ENCODE measurements around the gene RNF150. TPM values are rescaled to one million over a fixed set of nuclear protein-coding genes. Genes with fewer than 3 reads are reported as not detected.
A peak's percentile ranks its signal among the peaks of the same experiment; 100 is the strongest.

Gene RNF150
- total RNA-seq, 4 donors from 2014 or later = 33.1 to 53.3 (median 43.6) TPM

DNA sequence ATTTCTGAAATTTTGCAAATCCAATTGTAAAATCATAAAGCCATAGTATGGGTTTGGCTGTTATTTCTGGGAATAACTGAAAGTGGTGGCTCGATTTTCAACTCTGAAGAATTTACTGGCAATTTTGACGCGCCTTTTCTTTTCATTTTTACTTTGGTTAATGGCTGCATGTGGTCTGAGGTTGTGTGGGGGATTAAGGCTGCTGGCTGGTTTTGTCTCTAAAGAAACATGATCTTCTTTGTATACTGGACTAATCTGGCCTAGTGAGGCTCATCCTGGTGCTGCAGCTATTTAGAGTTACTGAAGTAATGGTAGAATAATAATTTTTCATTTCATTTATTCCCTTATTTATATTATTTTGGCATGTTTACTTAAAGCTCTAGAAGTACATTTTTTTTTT is 164.0 kb downstream of the RNF150 start:
- no peak for DNase-seq (ENCODE audit: extremely low spot score)
- TF ChIP-seq, protein P1, sequence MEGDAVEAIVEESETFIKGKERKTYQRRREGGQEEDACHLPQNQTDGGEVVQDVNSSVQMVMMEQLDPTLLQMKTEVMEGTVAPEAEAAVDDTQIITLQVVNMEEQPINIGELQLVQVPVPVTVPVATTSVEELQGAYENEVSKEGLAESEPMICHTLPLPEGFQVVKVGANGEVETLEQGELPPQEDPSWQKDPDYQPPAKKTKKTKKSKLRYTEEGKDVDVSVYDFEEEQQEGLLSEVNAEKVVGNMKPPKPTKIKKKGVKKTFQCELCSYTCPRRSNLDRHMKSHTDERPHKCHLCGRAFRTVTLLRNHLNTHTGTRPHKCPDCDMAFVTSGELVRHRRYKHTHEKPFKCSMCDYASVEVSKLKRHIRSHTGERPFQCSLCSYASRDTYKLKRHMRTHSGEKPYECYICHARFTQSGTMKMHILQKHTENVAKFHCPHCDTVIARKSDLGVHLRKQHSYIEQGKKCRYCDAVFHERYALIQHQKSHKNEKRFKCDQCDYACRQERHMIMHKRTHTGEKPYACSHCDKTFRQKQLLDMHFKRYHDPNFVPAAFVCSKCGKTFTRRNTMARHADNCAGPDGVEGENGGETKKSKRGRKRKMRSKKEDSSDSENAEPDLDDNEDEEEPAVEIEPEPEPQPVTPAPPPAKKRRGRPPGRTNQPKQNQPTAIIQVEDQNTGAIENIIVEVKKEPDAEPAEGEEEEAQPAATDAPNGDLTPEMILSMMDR (IDR thresholded peaks at IDR 0.05) = no peak
- TF ChIP-seq POLR2A (IDR thresholded peaks at IDR 0.05; ENCODE audit: low read depth) (no peak), POLR2AphosphoS5 (IDR thresholded peaks at IDR 0.05) (no peak), EP300 (IDR thresholded peaks at IDR 0.05) (no peak)
- Histone ChIP-seq H3K4me3 (no peak overlapping the region), H3K9me3 (no peaks in the 10 kb centered on the region), H3K36me3 (no peaks in the 10 kb centered on the region), H3K27ac (replicated peaks in 1 of 4) (no peak overlapping the region), H3K4me1 (peaks cover 15 to 30% (median 24%) of the 10 kb centered on the region in 4 donors), H3K27me3 (no peaks in the 10 kb centered on the region)
- 85% methylated on average over 3 of the region's 3 CpGs for WGBS
- intact Hi-C loops (cut with DNase I) = no loop called here

DNA sequence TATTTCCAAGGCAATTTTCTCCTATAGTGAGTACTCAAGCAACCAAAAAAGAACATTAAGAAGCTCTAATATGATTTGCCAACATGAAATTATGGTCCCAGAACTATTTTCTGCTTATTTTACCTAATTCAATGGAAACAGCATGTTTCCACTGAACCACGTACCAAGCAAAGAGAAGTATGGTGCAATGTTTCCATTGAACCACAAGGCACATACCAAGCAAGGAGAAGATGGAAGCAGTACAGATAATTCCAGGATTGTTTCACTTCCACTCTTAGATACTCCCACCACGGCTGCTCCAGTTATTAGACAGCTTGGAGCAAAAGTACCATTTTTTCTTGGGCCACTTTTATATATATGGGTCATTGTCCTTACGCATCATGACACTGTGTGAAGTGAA is 164.9 kb downstream of the RNF150 start:
- TF ChIP-seq POLR2AphosphoS5 (IDR thresholded peaks at IDR 0.05) = no peak
- no peak for TF ChIP-seq EP300 (IDR thresholded peaks at IDR 0.05)
- TF ChIP-seq POLR2A (IDR thresholded peaks at IDR 0.05; ENCODE audit: low read depth) = no peak
- TF ChIP-seq, protein P1 (IDR thresholded peaks at IDR 0.05) = no peak
- H3K9me3 ChIP-seq = no peaks in the 10 kb centered on the region
- DNase-seq (ENCODE audit: extremely low spot score) = no peak
- intact Hi-C loops (cut with DNase I) = no loop called here
- H3K36me3 ChIP-seq = no peaks in the 10 kb centered on the region
- H3K27me3 ChIP-seq = no peaks in the 10 kb centered on the region
- H3K27ac ChIP-seq (replicated peaks in 1 of 4) = no peak overlapping the region
- H3K4me3 ChIP-seq = no peak overlapping the region
- 61% methylated on average over 3 of the region's 3 CpGs for WGBS
- peaks cover 15 to 30% (median 24%) of the 10 kb centered on the region in 4 donors for H3K4me1 ChIP-seq

DNA sequence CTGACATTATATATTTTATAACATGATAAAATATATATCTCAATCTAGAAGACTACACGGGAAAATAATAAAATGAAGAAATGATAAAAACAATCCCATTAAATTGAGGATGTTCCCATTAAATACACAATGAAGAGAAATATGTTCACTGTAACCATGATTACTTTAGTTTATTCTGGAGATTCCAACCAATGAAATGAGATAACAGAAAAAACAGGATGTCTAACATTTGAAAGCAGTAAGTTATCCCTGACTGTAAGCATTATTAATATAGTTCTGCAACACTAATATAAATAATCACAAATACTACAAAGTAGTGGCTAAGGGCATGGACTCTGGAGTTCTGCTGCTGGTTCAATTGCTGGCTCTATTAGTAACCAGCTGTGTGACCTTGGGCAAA is 169.4 kb downstream of the RNF150 start:
- 95% methylated on average over 1 of the region's 1 CpG for WGBS
- no peak for DNase-seq (ENCODE audit: extremely low spot score)
- intact Hi-C loops (cut with DNase I) = no loop called here
- TF ChIP-seq POLR2A (IDR thresholded peaks at IDR 0.05; ENCODE audit: low read depth) (no peak), EP300 (IDR thresholded peaks at IDR 0.05) (no peak), POLR2AphosphoS5 (IDR thresholded peaks at IDR 0.05) (no peak)
- TF ChIP-seq, protein P1 (IDR thresholded peaks at IDR 0.05) = no peak
- Histone ChIP-seq H3K9me3 (no peaks in the 10 kb centered on the region), H3K4me3 (no peak overlapping the region), H3K36me3 (no peaks in the 10 kb centered on the region), H3K27ac (replicated peaks in 1 of 4) (no peak overlapping the region), H3K27me3 (no peaks in the 10 kb centered on the region), H3K4me1 (peaks cover 0 to 3% (median 0%) of the 10 kb centered on the region in 4 donors)

DNA sequence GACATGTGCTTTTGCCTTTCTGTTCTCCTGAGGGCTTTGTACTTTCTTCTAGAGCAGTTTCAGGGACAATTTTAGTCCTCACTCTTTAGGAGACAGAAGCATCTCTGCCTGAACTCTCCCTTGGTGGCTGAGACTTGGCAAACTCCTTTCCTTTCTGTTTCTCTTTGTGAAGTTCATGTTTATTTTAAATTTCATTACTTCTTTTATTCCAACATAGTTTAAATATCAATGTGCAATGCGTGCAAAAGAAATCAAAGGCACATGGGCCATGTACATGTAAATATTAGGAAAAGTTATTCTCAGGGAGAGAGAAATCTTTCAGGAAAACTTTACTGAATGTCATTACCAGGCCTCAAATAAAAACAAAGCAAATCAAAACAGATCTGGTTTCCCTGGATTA is 177.6 kb downstream of the RNF150 start:
- peak overlapping the region; percentile 63 to 79 (median 72) for H3K27ac ChIP-seq (replicated peaks in 1 of 4)
- H3K4me1 ChIP-seq = peaks cover 14 to 34% (median 26%) of the 10 kb centered on the region in 4 donors
- WGBS = 22% methylated on average over 1 of the region's 1 CpG
- TF ChIP-seq, protein P1 (IDR thresholded peaks at IDR 0.05) = no peak
- TF ChIP-seq POLR2AphosphoS5 (IDR thresholded peaks at IDR 0.05) (no peak), EP300 (IDR thresholded peaks at IDR 0.05) (no peak), POLR2A (IDR thresholded peaks at IDR 0.05; ENCODE audit: low read depth) (no peak)
- H3K4me3 ChIP-seq = no peak overlapping the region
- no peaks in the 10 kb centered on the region for H3K36me3 ChIP-seq
- H3K27me3 ChIP-seq = no peaks in the 10 kb centered on the region
- intact Hi-C loops (cut with DNase I) = no loop called here
- DNase-seq (ENCODE audit: extremely low spot score) = no peak
- no peaks in the 10 kb centered on the region for H3K9me3 ChIP-seq

DNA sequence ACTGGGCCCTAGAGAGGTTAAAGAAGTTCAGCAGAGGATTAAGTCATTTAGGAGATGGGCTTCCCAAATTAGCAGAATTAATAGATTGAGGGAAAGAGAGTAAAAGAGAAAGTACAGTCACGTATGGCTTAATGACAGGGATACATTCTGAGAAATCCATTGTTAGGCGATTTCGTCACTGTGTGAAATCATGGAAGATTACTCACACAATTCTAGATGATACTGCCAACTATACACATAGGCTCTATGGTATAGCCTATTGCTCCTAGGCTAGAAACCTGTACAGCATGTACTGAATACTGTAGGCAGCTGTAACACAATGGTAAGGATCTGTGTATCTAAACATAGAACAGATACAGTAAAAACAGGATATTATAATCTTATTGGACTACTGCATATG is 180.6 kb downstream of the RNF150 start:
- no peak for TF ChIP-seq POLR2A (IDR thresholded peaks at IDR 0.05; ENCODE audit: low read depth)
- no peak for TF ChIP-seq POLR2AphosphoS5 (IDR thresholded peaks at IDR 0.05)
- TF ChIP-seq, protein P1 (IDR thresholded peaks at IDR 0.05) = no peak
- TF ChIP-seq EP300 (IDR thresholded peaks at IDR 0.05) = no peak
- intact Hi-C loops (cut with DNase I) = no loop called here
- Histone ChIP-seq H3K4me3 (peak overlapping the region in 1 of 4 donors; percentile 2), H3K36me3 (no peaks in the 10 kb centered on the region), H3K4me1 (peaks cover 14 to 36% (median 27%) of the 10 kb centered on the region in 4 donors), H3K27ac (replicated peaks in 1 of 4) (peak overlapping the region; percentile 13 to 79 (median 22)), H3K27me3 (no peaks in the 10 kb centered on the region), H3K9me3 (no peaks in the 10 kb centered on the region)
- 88% methylated on average over 3 of the region's 3 CpGs for WGBS
- no peak for DNase-seq (ENCODE audit: extremely low spot score)
